ENCODE measurements around the gene HSD17B13.
"Not testable (repeated sequence)": the region's sequence is repeated elsewhere in the genome, so short reads cannot be mapped to it uniquely, and the experiment has no call there.

The HSD17B13 gene

GRCh38 chr4:87316961-87317360 lies 5.7 kb downstream of the HSD17B13 start:
- Histone ChIP-seq H3K27me3 (no peaks in the 10 kb centered on the region), H3K9me3 (no peaks in the 10 kb centered on the region), H3K27ac (no peak overlapping the region), H3K4me1 (ENCODE audit: control insufficient read depth in 1 of 2, insufficient read depth in 1 of 2, low read depth in 1 of 2, low read length in 1 of 2) (no peaks in the 10 kb centered on the region), H3K4me3 (ENCODE audit: low read depth in 1 of 2, low read length in 1 of 2) (no peak overlapping the region), H3K36me3 (no peaks in the 10 kb centered on the region)
- TF ChIP-seq CTCF (IDR thresholded peaks at IDR 0.05) = no peak

- H3K36me3 ChIP-seq; H3K4me3 ChIP-seq (ENCODE audit: low read depth in 1 of 2, low read length in 1 of 2); H3K27me3 ChIP-seq; H3K4me1 ChIP-seq (ENCODE audit: control insufficient read depth in 1 of 2, insufficient read depth in 1 of 2, low read depth in 1 of 2, low read length in 1 of 2); H3K27ac ChIP-seq; H3K9me3 ChIP-seq: not testable (repeated sequence)
These were observed 7.7 kb downstream of the HSD17B13 start for GRCh38 chr4:87315000-87315399.

GRCh38 chr4:87313756-87314155 lies 8.9 kb downstream of the HSD17B13 start:
- Histone ChIP-seq H3K4me1 (ENCODE audit: control insufficient read depth in 1 of 2, insufficient read depth in 1 of 2, low read depth in 1 of 2, low read length in 1 of 2) (no peaks in the 10 kb centered on the region), H3K9me3 (no peaks in the 10 kb centered on the region)
- TF ChIP-seq CTCF (IDR thresholded peaks at IDR 0.05) = no peak

GRCh38 chr4:87311684-87312083 lies 11.0 kb downstream of the HSD17B13 start:
- TF ChIP-seq CTCF (IDR thresholded peaks at IDR 0.05) = no peak
- Histone ChIP-seq H3K9me3 (no peaks in the 10 kb centered on the region), H3K36me3 (no peaks in the 10 kb centered on the region), H3K4me3 (ENCODE audit: low read depth in 1 of 2, low read length in 1 of 2) (no peak overlapping the region), H3K27me3 (no peaks in the 10 kb centered on the region), H3K27ac (no peak overlapping the region), H3K4me1 (ENCODE audit: control insufficient read depth in 1 of 2, insufficient read depth in 1 of 2, low read depth in 1 of 2, low read length in 1 of 2) (no peaks in the 10 kb centered on the region)

More at GRCh38 chr4:87313756-87314155, 8.9 kb downstream of the HSD17B13 start:
- no peak overlapping the region for H3K27ac ChIP-seq
- H3K36me3 ChIP-seq = no peaks in the 10 kb centered on the region
- no peaks in the 10 kb centered on the region for H3K27me3 ChIP-seq
- no peak overlapping the region for H3K4me3 ChIP-seq (ENCODE audit: low read depth in 1 of 2, low read length in 1 of 2)

DNA sequence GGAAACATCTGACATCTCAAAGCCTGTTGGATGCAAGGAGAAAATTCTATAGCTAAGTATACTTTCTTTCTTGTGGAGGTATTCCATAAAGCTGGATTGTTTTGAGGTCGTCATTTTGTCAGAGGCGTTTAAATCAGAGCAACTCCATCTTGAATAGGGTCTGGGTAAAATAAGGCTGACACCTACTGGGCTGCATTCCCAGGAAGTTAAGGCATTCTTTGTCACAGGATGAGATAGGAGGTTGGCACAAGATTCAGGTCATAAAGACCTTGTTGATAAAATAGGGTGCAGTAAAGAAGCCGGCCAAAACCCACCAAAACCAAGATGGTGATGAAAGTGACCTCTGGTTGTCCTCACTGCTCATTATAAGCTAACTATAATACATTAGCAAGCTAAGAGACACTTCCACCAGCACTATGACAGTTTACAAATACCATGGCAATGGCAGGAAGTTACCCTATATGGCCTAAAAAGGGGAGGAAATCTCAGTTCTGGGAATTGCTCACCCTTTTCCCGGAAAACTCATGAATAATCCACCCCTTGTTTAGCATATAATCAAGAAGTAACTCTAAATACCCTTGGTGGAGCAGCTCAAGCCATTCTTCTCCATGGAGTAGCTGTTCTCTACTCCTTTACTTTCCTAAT lies 11.9 kb downstream of the HSD17B13 start:
- no peak for TF ChIP-seq CTCF (IDR thresholded peaks at IDR 0.05)
- H3K27ac ChIP-seq = no peak overlapping the region

DNA sequence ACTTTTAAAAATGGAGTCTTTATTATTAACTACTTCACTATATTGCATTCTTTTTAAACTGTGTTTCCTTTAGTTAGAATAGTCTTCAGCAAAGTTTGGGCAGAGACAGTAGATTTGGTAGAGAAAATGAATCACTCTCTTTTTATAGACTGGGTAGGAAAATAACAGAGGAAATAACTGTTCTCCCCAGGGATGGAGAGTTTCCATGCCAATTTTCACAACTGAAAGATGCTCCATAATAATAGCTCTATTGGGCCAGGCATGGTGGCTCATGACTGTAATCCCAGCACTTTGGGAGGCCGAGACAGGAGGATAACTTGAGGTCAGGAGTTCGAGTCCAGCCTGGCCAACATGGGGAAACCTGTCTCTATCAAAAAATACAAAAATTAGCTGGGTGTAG lies 13.1 kb downstream of the HSD17B13 start:
- Histone ChIP-seq H3K36me3 (no peaks in the 10 kb centered on the region), H3K4me1 (ENCODE audit: control insufficient read depth in 1 of 2, insufficient read depth in 1 of 2, low read depth in 1 of 2, low read length in 1 of 2) (no peaks in the 10 kb centered on the region), H3K27me3 (no peaks in the 10 kb centered on the region), H3K27ac (no peak overlapping the region), H3K4me3 (ENCODE audit: low read depth in 1 of 2, low read length in 1 of 2) (no peak overlapping the region), H3K9me3 (no peaks in the 10 kb centered on the region)
- no peak for TF ChIP-seq CTCF (IDR thresholded peaks at IDR 0.05)

More for the DNA sequence above, 11.9 kb downstream of the HSD17B13 start:
- Histone ChIP-seq H3K4me1 (ENCODE audit: control insufficient read depth in 1 of 2, insufficient read depth in 1 of 2, low read depth in 1 of 2, low read length in 1 of 2) (no peaks in the 10 kb centered on the region), H3K27me3 (no peaks in the 10 kb centered on the region), H3K9me3 (no peaks in the 10 kb centered on the region), H3K4me3 (ENCODE audit: low read depth in 1 of 2, low read length in 1 of 2) (no peak overlapping the region), H3K36me3 (no peaks in the 10 kb centered on the region)
